Measurements from ENCODE around the gene PAM16. TPM values are rescaled to one million over a fixed set of nuclear protein-coding genes. Genes with fewer than 3 reads are reported as not detected.

The PAM16 gene
- total and polyA plus RNA-seq, 2 of the 8 experiments (the other 6 are each of a cell fraction or from before 2014, with no cell fraction given), result 78.3 to 198 TPM

DNA sequence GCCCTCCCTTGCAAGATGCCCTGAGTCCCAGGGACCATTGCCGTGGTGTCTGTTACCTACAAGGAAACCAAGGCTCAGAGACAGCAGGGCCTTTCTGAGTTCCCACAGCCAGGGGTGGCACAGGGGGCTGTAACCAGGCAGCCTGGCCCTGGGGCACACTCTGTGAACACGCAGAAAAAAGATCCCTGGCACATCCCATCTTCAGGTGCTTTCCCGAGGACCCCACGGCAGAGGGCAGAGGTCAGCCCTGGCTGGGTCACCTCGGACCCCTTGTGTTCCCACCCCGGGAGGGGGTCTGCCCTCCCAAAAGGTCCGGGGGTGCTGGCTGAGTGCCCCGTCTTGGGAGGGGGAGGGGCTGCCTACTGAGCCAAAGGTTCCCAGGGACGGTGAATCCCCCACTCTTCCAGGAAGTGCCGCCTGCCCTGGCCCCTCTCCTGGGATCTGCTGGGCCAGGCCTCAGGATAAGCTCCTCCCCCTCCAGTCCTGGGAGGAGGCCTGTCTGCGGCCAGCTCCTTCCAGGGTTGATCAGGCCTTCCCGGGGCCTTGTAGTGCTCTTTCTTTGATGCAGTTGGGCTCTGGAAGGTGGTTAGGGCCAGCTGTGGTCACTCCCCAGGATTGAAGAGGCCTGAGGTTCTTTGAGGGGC lies 27.2 kb downstream of the PAM16 start:
- H3K4me1 ChIP-seq (replicated peaks in 1 of 4; ENCODE audit: control insufficient read depth in 3 of 4, insufficient read depth in 4 of 4, low read length in 3 of 4), result peaks cover 5 to 38% (median 31%) of the 10 kb centered on the region in 4 experiments
- H3K36me3 ChIP-seq (ENCODE audit: control insufficient read depth in 2 of 4, insufficient read depth in 4 of 4, low read length in 3 of 4), result no peaks in the 10 kb centered on the region
- H3K4me3 ChIP-seq (ENCODE audit: extremely low read depth in 1 of 4, insufficient read depth in 2 of 4, low read depth in 3 of 4, low read length in 4 of 4), result peak overlapping the region in 1 of 4 experiments; percentile 11; a peak in 1 of 8 replicates
- ChIA-PET POLR2A (ENCODE audit: partially characterized antibody) (interaction anchor here (0.5 to 8.9 kb wide), 11 partner anchors 9 to 149 kb away, joined by 3 to 80 read pairs (median 5); partner anchors contain the start of gene TFAP4), CTCF (ENCODE audit: partially characterized antibody) (interaction anchor here (0.6 to 8.6 kb wide), 26 partner anchors 9 to 79 kb away, joined by 3 to 69 read pairs (median 4); no protein-coding TSS in a partner anchor)
- no peak overlapping the region for H2BK120ac ChIP-seq (replicated peaks; ENCODE audit: low read depth, low read length)
- peak overlapping the region; percentile 2; the same call in 1 of the 2 replicates for H3K18ac ChIP-seq (ENCODE audit: extremely low read depth, low read length)
- no peak overlapping the region for H3K23ac ChIP-seq (ENCODE audit: insufficient read length)
- WGBS, 2 experiments (ENCODE audit: extremely low coverage in 1 of 2, insufficient coverage in 1 of 2, insufficient read length in 1 of 2, insufficient replicate concordance in 2 of 2, low coverage in 1 of 2, low lambda C conversion rate in 2 of 2, missing lambda C conversion rate in 1 of 2), result 42% methylated on average over 11 of the region's 12 CpGs; no CpG with 5 or more reads in 1 of the 2 experiments
- no peaks in the 10 kb centered on the region for H3K9me3 ChIP-seq (ENCODE audit: insufficient read depth in 2 of 2, low read depth in 1 of 2, low read length in 1 of 2)
- H3K79me1 ChIP-seq (ENCODE audit: low read depth, low read length), result peaks cover 9% of the 10 kb centered on the region
- H3K27me3 ChIP-seq (replicated peaks in 1 of 4; ENCODE audit: control insufficient read depth in 3 of 4, extremely low read depth in 1 of 4, insufficient read depth in 3 of 4, low read length in 3 of 4), result no peaks in the 10 kb centered on the region
- H3K27ac ChIP-seq (ENCODE audit: low read depth, low read length), result no peak overlapping the region
- H3K14ac ChIP-seq (ENCODE audit: insufficient read length), result no peak overlapping the region
- H4K8ac ChIP-seq (ENCODE audit: extremely low read depth, insufficient read depth, low read length), result no peak overlapping the region; the same call in none of the 2 replicates
- H2AK5ac ChIP-seq (ENCODE audit: low read depth, low read length), result peak overlapping the region; percentile 18; the same call in 1 of the 2 replicates
- peaks cover 3% of the 10 kb centered on the region; the same call in 1 of the 2 replicates for H3K23me2 ChIP-seq (ENCODE audit: low read depth, low read length)
- H3K56ac ChIP-seq (replicated peaks; ENCODE audit: insufficient read length, low read depth, low read length), result no peak overlapping the region
- no peak overlapping the region for H3K9ac ChIP-seq (replicated peaks in 1 of 4; ENCODE audit: extremely low read depth in 1 of 4, low read depth in 3 of 4, low read length in 3 of 4)
- FAIRE-seq (no peak), DNase-seq (ENCODE audit: low read depth in 1 of 2, low spot score in 2 of 2) (peak in 1 of 2 experiments; percentile 77)
- peak; percentile 42; the same call in 1 of the 2 replicates for TF ChIP-seq TBP (IDR thresholded peaks at IDR 0.05; ENCODE audit: low read depth, low read length)
- 0 out of 2 replicates have a peak, but pooled peaks have one; percentile 53 for TF ChIP-seq SP4 (IDR thresholded peaks at IDR 0.05; ENCODE audit: low read length)
- TF ChIP-seq GABPA (IDR thresholded peaks at IDR 0.05; ENCODE audit: borderline replicate concordance, insufficient read depth, low read length), result peak; percentile 22; the same call in 1 of the 2 replicates
- TF ChIP-seq CBX8 (IDR thresholded peaks at IDR 0.05; ENCODE audit: borderline replicate concordance, low read depth, low read length), result no peak
- no peak for TF ChIP-seq EP300 (IDR thresholded peaks at IDR 0.05; ENCODE audit: borderline replicate concordance in 1 of 2, low read depth in 2 of 2, low read length in 2 of 2)
- peak overlapping the region; percentile 69; the same call in 1 of the 2 replicates for H2BK5ac ChIP-seq (ENCODE audit: low read depth, low read length)
- H3K4me2 ChIP-seq (ENCODE audit: insufficient read depth in 1 of 2, low read depth in 2 of 2, low read length in 2 of 2), result peak overlapping the region; percentile 9 to 52; a peak in 2 of 4 replicates
- H4K91ac ChIP-seq (replicated peaks; ENCODE audit: insufficient read length, low read length), result peak overlapping the region; percentile 49
- no peak overlapping the region for H2BK20ac ChIP-seq (ENCODE audit: low read length)
- H3K4ac ChIP-seq (replicated peaks; ENCODE audit: insufficient read length, low read depth, low read length), result no peak overlapping the region
- H2BK12ac ChIP-seq (ENCODE audit: low read depth, low read length), result peak overlapping the region; percentile 60; the same call in 1 of the 2 replicates
- H2BK15ac ChIP-seq (ENCODE audit: low read length), result 0 out of 2 replicates have a peak overlapping the region, but pooled peaks have one; percentile 5
- no peak overlapping the region for H2AFZ ChIP-seq (ENCODE audit: low read length)
- no peak overlapping the region for H4K5ac ChIP-seq (ENCODE audit: insufficient read length, low read depth, low read length)
- H4K20me1 ChIP-seq (replicated peaks in 1 of 2; ENCODE audit: control insufficient read depth in 1 of 2, insufficient read depth in 2 of 2, low read length in 2 of 2), result peaks cover 13 to 22% of the 10 kb centered on the region in 2 experiments
- H3K79me2 ChIP-seq (ENCODE audit: control insufficient read depth in 1 of 2, insufficient read depth in 2 of 2, low read length in 2 of 2), result peaks cover 0 to 58% of the 10 kb centered on the region in 2 experiments; a peak in 2 of 4 replicates
